Measurements from ENCODE around the gene TCFL5. TPM values are rescaled to one million over a fixed set of nuclear protein-coding genes. Genes with fewer than 3 reads are reported as not detected.

Gene TCFL5
- total RNA-seq, 1 donor from 2014 or later = 7.9 TPM

GRCh38 chr20:62831361-62831788 is 30.2 kb downstream of the TCFL5 start:
- no peak for TF ChIP-seq CTCF (IDR thresholded peaks at IDR 0.05; ENCODE audit: unreplicated experiment)
- H3K9me3 Mint-ChIP-seq (ENCODE audit: low read depth) = no peaks in the 10 kb centered on the region
- H3K4me3 Mint-ChIP-seq (ENCODE audit: low read depth) = no peak overlapping the region
- H3K27me3 Mint-ChIP-seq = no peaks in the 10 kb centered on the region
- no peak overlapping the region for H3K27ac Mint-ChIP-seq
- no peak for DNase-seq (ENCODE audit: low spot score, unreplicated experiment)
- peaks cover 11% of the 10 kb centered on the region for H3K4me1 Mint-ChIP-seq (ENCODE audit: low read depth)
- H3K36me3 Mint-ChIP-seq (ENCODE audit: insufficient read depth) = peaks cover 4% of the 10 kb centered on the region

GRCh38 chr20:62830821-62831220 is 30.8 kb downstream of the TCFL5 start:
- DNase-seq (ENCODE audit: low spot score, unreplicated experiment) = no peak

GRCh38 chr20:62830251-62830650 is 31.4 kb downstream of the TCFL5 start:
- Mint-ChIP-seq H3K27me3 (no peaks in the 10 kb centered on the region), H3K4me1 (ENCODE audit: low read depth) (peaks cover 8% of the 10 kb centered on the region), H3K4me3 (ENCODE audit: low read depth) (no peak overlapping the region), H3K9me3 (ENCODE audit: low read depth) (no peaks in the 10 kb centered on the region), H3K27ac (no peak overlapping the region), H3K36me3 (ENCODE audit: insufficient read depth) (peaks cover 1% of the 10 kb centered on the region)
- TF ChIP-seq CTCF (IDR thresholded peaks at IDR 0.05; ENCODE audit: unreplicated experiment) = no peak
- no peak for DNase-seq (ENCODE audit: low spot score, unreplicated experiment)

More at GRCh38 chr20:62830821-62831220, 30.8 kb downstream of the TCFL5 start:
- H3K36me3 Mint-ChIP-seq (ENCODE audit: insufficient read depth) = peaks cover 4% of the 10 kb centered on the region
- no peak for TF ChIP-seq CTCF (IDR thresholded peaks at IDR 0.05; ENCODE audit: unreplicated experiment)
- no peak overlapping the region for H3K27ac Mint-ChIP-seq
- no peak overlapping the region for H3K4me3 Mint-ChIP-seq (ENCODE audit: low read depth)
- H3K4me1 Mint-ChIP-seq (ENCODE audit: low read depth) = peaks cover 11% of the 10 kb centered on the region
- H3K27me3 Mint-ChIP-seq = no peaks in the 10 kb centered on the region
- no peaks in the 10 kb centered on the region for H3K9me3 Mint-ChIP-seq (ENCODE audit: low read depth)

- no peak for TF ChIP-seq CTCF (IDR thresholded peaks at IDR 0.05; ENCODE audit: unreplicated experiment)
- no peaks in the 10 kb centered on the region for H3K27me3 Mint-ChIP-seq
- H3K4me3 Mint-ChIP-seq (ENCODE audit: low read depth) = no peak overlapping the region
- H3K36me3 Mint-ChIP-seq (ENCODE audit: insufficient read depth) = peaks cover 1% of the 10 kb centered on the region
- H3K27ac Mint-ChIP-seq = no peak overlapping the region
- H3K4me1 Mint-ChIP-seq (ENCODE audit: low read depth) = peaks cover 6% of the 10 kb centered on the region
- H3K9me3 Mint-ChIP-seq (ENCODE audit: low read depth) = no peaks in the 10 kb centered on the region
- DNase-seq (ENCODE audit: low spot score, unreplicated experiment) = no peak
These were observed 32.1 kb downstream of the TCFL5 start for GRCh38 chr20:62829231-62830230.

- no peak overlapping the region for H3K4me3 Mint-ChIP-seq (ENCODE audit: low read depth)
These were observed 33.0 kb downstream of the TCFL5 start for GRCh38 chr20:62828511-62829230.

More at GRCh38 chr20:62828511-62829230, 33.0 kb downstream of the TCFL5 start:
- Mint-ChIP-seq H3K27ac (no peak overlapping the region), H3K9me3 (ENCODE audit: low read depth) (no peaks in the 10 kb centered on the region), H3K36me3 (ENCODE audit: insufficient read depth) (peaks cover 1% of the 10 kb centered on the region), H3K27me3 (no peaks in the 10 kb centered on the region), H3K4me1 (ENCODE audit: low read depth) (peaks cover 6% of the 10 kb centered on the region)
- DNase-seq (ENCODE audit: low spot score, unreplicated experiment) = no peak
- no peak for TF ChIP-seq CTCF (IDR thresholded peaks at IDR 0.05; ENCODE audit: unreplicated experiment)

Data from progenitor cell of endocrine pancreas (in vitro differentiated cells).